GM19467 (cell line): ENCODE measurements around the gene BCL2.
"Not testable (repeated sequence)": the region's sequence is repeated elsewhere in the genome, so short reads cannot be mapped to it uniquely, and the experiment has no call there.

Experiments used
- ATAC-seq: cut with Tn5 transposase; IDR thresholded peaks from one replicate; pipeline ENCODE4 v1.9.1; 2021; ENCODE audit warnings: mild to moderate bottlenecking, moderate library complexity; ENCODE audit not compliant: unreplicated experiment

BCL2 gene

GRCh38 chr18:63207143-63207790 is 112.3 kb downstream of the BCL2 start:
- no peak for ATAC-seq

GRCh38 chr18:63206433-63207142 is 113.0 kb downstream of the BCL2 start:
- ATAC-seq: no peak

- ATAC-seq: no peak
These were observed 113.7 kb downstream of the BCL2 start for GRCh38 chr18:63205791-63206252.

DNA sequence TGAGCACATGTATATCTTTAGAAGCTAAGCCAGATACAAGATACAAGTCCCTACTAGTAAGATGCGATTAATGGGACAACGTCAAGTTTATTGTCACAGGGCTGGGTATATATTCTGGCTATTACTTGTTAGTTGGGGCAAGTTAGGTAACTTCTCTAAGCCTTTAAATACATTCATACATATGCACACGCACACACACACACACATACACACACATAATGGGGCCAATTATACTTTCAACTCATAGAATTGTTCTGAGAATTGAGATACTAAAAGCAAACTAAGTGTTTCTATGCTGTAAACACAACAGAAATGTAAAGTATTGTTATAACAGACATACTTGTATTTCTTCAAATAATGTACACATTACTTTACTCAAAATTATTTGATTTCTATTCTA is 116.1 kb downstream of the BCL2 start:
- no peak for ATAC-seq

GRCh38 chr18:63202828-63203227 is 116.7 kb downstream of the BCL2 start:
- ATAC-seq: no peak

DNA sequence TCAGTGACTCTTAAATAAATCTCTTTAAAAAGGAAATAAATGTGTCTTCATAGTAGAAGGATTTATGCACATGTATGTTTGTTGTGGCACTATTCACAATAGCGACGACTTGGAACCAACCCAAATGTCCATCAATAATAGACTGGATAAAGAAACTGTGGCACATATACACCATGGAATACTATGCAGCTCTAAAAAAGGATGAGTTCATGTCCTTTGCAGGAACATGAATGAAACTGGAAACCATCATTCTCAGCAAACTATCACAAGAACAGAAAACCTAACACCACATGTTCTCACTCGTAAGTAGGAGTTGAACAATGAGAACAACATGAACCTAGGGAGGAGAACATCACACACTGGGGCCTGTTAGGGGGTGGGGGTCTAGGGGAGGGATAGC is 118.1 kb downstream of the BCL2 start:
- ATAC-seq: not testable (repeated sequence)

GRCh38 chr18:63199743-63200241 is 119.8 kb downstream of the BCL2 start:
- no peak for ATAC-seq

- no peak for ATAC-seq
These were observed 120.5 kb downstream of the BCL2 start for GRCh38 chr18:63198868-63199742.

- ATAC-seq: no peak
These were observed 121.3 kb downstream of the BCL2 start for GRCh38 chr18:63198098-63198760.

- no peak for ATAC-seq
These were observed 122.2 kb downstream of the BCL2 start for GRCh38 chr18:63197246-63197869.

DNA sequence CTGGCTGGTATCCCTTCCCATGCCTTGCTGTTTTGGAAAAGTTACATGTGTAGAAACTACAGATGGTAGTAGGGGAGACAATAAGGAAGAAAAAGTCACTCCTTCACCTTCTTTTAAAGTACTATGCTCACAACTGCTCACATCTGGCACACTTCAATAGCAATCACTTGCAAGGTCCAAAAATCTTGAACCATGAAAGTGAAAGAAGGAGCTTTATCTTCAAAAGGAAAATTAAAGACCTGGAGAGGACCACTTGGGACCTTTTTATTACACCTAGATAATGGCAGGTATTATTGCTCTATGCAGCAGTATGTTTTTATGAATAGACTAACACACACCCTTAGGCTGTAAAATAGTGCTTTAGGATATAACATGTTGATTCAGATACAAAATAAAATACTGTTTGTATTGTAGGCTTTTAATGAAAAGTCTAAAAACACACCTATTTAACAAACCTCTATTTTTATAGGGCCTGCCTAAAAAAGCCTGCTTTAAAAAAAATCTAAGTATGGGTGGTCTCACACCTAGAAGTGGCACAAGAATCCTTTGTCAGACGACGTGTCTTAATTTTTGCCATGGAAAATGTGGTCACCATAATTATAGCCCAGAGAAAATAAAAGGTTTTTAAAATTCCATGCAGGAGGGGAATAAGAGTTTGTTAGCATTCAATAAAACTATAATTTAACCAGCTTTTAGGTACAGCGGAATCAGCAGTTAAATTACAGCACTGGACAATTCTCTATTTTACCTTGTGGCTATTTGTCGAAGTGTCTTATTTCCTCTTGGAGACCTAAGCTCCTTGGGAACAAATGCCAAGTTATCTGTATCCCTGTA is 124.0 kb downstream of the BCL2 start:
- ATAC-seq: no peak

DNA sequence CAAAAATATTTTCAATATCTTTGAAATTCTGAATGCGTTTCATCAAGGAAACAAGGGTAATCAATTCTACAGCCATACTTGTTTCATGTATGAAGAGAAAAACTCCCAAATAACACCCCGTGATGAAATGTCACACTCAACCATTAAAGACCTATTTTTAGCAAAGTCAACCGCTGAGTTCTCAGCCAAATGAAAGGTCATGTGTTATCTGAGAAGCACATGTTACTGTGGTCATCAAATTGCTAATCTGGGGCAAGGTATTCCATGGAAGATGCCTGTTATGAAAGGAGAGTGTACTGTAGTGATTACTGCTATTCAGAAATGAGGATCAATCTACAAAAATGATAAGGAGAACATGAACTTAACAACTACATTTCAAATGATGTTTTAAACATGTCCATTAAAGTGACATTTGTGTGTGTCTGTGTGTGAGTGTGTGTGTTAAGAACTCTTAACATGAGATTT is 126.7 kb downstream of the BCL2 start:
- no peak for ATAC-seq

GRCh38 chr18:63192126-63192884 is 127.3 kb downstream of the BCL2 start:
- no peak for ATAC-seq

DNA sequence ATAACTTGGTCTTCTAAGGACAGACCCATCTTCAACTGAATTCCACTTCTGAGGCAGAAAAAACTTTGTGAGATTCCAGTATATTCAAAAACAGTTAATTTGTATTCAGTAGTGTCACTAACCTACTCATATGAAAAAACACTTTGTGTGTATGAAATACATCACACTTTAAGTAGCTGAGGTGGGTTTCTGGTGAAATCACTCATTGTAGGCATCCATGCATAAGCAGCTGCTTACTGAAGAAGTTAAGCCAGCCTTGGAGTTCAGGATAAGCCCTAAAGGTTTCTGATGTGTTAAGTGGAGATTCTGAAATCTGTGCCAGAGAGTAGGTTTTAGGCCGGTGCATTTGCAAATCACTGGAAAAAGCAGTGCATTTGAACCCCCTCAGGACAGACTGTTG is 128.2 kb downstream of the BCL2 start:
- no peak for ATAC-seq

GRCh38 chr18:63190838-63191237 is 128.7 kb downstream of the BCL2 start:
- not testable (repeated sequence) for ATAC-seq

- no peak for ATAC-seq
These were observed 129.8 kb downstream of the BCL2 start for GRCh38 chr18:63189817-63190216.

DNA sequence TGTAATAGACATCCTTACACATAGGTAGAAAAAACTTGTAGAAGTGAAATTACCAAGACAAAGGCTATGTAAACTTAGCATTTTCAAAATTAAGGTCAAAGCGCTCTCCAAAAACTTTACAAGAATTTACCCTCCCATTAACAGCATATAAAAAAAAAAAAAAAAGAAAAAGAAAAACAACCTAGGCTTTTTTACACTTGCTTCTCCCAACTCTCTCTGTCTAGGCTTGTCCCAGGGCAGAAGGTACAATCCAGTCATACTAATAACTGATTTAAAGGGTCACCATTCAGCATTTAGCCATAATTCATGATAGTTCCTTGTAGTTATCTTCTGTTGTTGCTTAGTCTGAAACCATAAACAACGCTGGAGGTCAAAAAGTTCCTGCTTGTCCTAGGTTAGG is 130.5 kb downstream of the BCL2 start:
- no peak for ATAC-seq

DNA sequence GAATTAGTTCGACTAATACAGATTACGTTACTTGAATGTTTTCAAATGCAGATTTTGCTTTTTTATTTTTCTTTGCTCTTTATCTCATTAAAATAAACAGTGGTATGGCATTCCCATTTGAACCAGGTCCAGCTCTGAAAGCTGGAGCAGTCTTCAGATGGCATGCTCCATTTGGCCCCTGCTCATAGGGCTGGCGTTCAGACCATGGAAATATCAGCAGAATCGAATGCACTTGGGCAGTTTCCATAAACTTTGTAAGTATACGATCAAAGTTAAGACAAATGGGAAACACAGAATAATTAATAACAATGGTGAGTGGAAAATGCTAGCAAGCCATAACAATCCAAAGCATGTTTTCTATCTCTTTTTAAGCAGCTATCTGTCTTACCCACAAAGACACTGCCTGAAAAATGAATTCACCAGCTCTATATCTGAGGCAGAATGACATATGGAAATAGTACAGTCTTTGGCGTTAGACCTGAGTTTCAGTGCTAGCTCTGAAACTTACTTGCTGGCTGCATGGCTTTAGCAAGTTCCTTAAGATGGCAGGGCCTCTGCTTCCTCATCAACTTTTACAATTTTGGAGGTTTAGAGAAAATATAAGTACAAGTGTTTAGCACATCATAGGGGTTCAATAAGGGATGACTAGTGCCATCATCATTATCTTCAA is 131.6 kb downstream of the BCL2 start:
- no peak for ATAC-seq
